A549 treated with Mapracorat at 1 μM for 4 hours (cell line): Measurements from ENCODE around the gene GORASP1. TPM values are rescaled to one million over a fixed set of nuclear protein-coding genes. Genes with fewer than 3 reads are reported as not detected.

Experiments
- total RNA-seq: library from RNA; stranded (reverse); fragments of 200-300 nt; extraction: Qiagen RNA extraction; gene quantifications from 5 replicates; pipeline ENCODE4 v1.2.3, GENCODE V29; 2022

Gene GORASP1
- total RNA-seq = 28.5 to 37.9 TPM (median 32.6 TPM) in 5 replicates

GRCh38 chr3:39107388-39108199 is at the start of gene GORASP1, which contains the start of gene TTC21A:
TSS of gene GORASP1 (minus strand) at chr3:39107627. CDS start at chr3:39107541, 86 bp downstream.
TSS of gene TTC21A (plus strand) at chr3:39107680. CDS start at chr3:39107838, 158 bp downstream.

GRCh38 chr3:39051649-39052561 is 55.5 kb downstream of the GORASP1 start, which contains the start of the genes SCN11A and WDR48:
TSS of gene SCN11A (minus strand) at chr3:39051944. CDS start at chr3:38950362, 101,582 bp downstream.
TSS of gene WDR48 (plus strand) at chr3:39052016. CDS start at chr3:39052026, 10 bp downstream.

Other genes starting within 250 kb of the GORASP1 start
- 0.02 TPM in 1 of 5 replicates, not detected in the others for gene SCN11A, start 55.7 kb downstream of the GORASP1 start, total RNA-seq
- 17.9 to 22.5 TPM (median 21.0 TPM) in 5 replicates for gene WDR48, start 55.6 kb downstream of the GORASP1 start, total RNA-seq
- 1.5 to 2.7 TPM (median 2.2 TPM) in 5 replicates for gene TTC21A, start 53 bp upstream of the GORASP1 start, total RNA-seq
- gene CSRNP1, start 46.0 kb upstream of the GORASP1 start, total RNA-seq = 16.3 to 21.2 TPM (median 18.7 TPM) in 5 replicates
- gene XIRP1, start 85.0 kb upstream of the GORASP1 start, total RNA-seq = 0.12 to 0.23 TPM (median 0.17 TPM) in 5 replicates
- 0.04 TPM in 1 of 5 replicates, not detected in the others for gene CX3CR1, start 172.4 kb upstream of the GORASP1 start, total RNA-seq
- gene CCR8, start 222.1 kb upstream of the GORASP1 start, total RNA-seq = not detected in 5 replicates